IPS DF 6.9 (cell line): ENCODE measurements around the gene LIMCH1.

Source experiments
- DNase-seq: peaks from one replicate; pipeline ENCODE4 v3.0.0-alpha.2; 2013; ENCODE audit warnings: low read depth, low spot score
- H3K27ac ChIP-seq: one replicate; pipeline ENCODE4 v1.5.1; 2013; ENCODE audit warnings: low read length, control low read depth
- H3K27me3 ChIP-seq: 2 replicates; pipeline ENCODE4 v1.6.1; 2013; ENCODE audit warnings: mild to moderate bottlenecking, low read length; ENCODE audit not compliant: control insufficient read depth, insufficient read depth
- H3K36me3 ChIP-seq: 2 replicates; pipeline ENCODE4 v1.6.1; 2013; ENCODE audit warnings: low read length; ENCODE audit not compliant: control insufficient read depth, insufficient read depth
- H3K4me1 ChIP-seq: 2 replicates; pipeline ENCODE4 v1.6.1; 2013; ENCODE audit warnings: low read length; ENCODE audit not compliant: control insufficient read depth, insufficient read depth
- H3K4me3 ChIP-seq: 2 replicates; pipeline ENCODE4 v1.5.1; 2013; ENCODE audit warnings: mild to moderate bottlenecking, low read length
- H3K9me3 ChIP-seq: 2 replicates; pipeline ENCODE4 v1.6.1; 2013; ENCODE audit warnings: low read length, inconsistent platforms; ENCODE audit not compliant: control insufficient read depth, insufficient read depth
- WGBS: extraction: QIAGEN DNeasy Blood & Tissue Kit; methylation state at CpG from one replicate; pipeline ENCODE4 v1.1.7; 2013; ENCODE audit warnings: mixed read lengths, missing lambda C conversion rate; ENCODE audit not compliant: insufficient read length, insufficient coverage; 5-methylcytosine and 5-hydroxymethylcytosine counted together

The LIMCH1 gene

GRCh38 chr4:41561244-41561643 lies 23.3 kb downstream of the LIMCH1 start:
- no CpG with 5 or more reads among the region's 3 CpGs for WGBS
- H3K27ac ChIP-seq: no peak overlapping the region
- H3K9me3 ChIP-seq: no peaks in the 10 kb centered on the region
- H3K4me3 ChIP-seq: no peak overlapping the region
- no peak for DNase-seq
- H3K4me1 ChIP-seq: no peaks in the 10 kb centered on the region
- no peaks in the 10 kb centered on the region for H3K36me3 ChIP-seq
- no peaks in the 10 kb centered on the region for H3K27me3 ChIP-seq

DNA sequence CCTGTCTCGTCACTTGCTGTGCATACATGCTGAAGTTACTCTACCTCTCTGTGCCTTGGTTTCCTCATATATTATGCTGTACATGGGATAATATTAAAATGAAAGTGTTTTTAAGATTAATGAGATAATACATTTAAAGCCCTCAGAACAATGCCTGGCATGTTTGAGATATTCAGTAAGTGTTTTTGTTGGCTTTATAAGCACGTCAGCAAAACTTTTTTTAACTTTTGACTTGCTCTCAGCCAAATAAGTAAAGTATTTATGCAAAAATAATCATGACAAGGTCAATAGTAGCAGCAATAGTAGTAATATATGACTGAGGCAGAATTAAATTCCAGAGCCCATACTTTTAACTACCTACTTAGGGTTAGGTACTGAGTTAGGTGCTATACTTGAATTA lies 29.2 kb downstream of the LIMCH1 start:
- no peak overlapping the region for H3K4me3 ChIP-seq
- H3K27me3 ChIP-seq: no peaks in the 10 kb centered on the region
- WGBS: no CpG with 5 or more reads among the region's 2 CpGs
- DNase-seq: no peak
- H3K27ac ChIP-seq: no peak overlapping the region
- H3K36me3 ChIP-seq: no peaks in the 10 kb centered on the region
- 0 out of 2 replicates have a peak, but pooled peaks cover 1% of the 10 kb centered on the region for H3K4me1 ChIP-seq
- H3K9me3 ChIP-seq: no peaks in the 10 kb centered on the region

DNA sequence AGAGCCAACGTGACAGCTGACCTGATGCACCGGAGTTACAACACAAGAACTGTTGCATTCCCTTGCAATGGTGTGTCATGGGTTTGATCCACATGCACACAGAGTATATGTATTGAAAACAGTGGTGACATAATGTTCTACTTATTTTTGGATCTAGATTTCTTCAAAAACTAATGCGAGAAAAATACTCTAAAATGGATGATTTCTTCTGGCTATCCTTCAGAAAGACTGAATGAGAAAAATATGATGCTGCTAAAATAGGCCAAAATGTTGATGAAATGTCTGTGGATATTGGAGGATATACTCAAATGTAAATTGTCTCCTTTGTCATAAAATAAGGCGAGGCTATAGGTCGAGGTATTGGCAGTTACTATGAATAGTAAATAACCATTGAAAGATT lies 30.4 kb downstream of the LIMCH1 start:
- no peak overlapping the region for H3K4me3 ChIP-seq
- H3K27me3 ChIP-seq: no peaks in the 10 kb centered on the region
- DNase-seq: no peak
- no peaks in the 10 kb centered on the region for H3K36me3 ChIP-seq
- H3K4me1 ChIP-seq: 0 out of 2 replicates have a peak, but pooled peaks cover 1% of the 10 kb centered on the region
- no CpG with 5 or more reads among the region's 5 CpGs for WGBS
- H3K9me3 ChIP-seq: no peaks in the 10 kb centered on the region
- H3K27ac ChIP-seq: no peak overlapping the region

- WGBS: no CpG with 5 or more reads among the region's 4 CpGs
- H3K27ac ChIP-seq: no peak overlapping the region
- no peak overlapping the region for H3K4me3 ChIP-seq
- H3K4me1 ChIP-seq: 0 out of 2 replicates have a peak, but pooled peaks cover 1% of the 10 kb centered on the region
- no peaks in the 10 kb centered on the region for H3K9me3 ChIP-seq
- DNase-seq: no peak
- H3K27me3 ChIP-seq: no peaks in the 10 kb centered on the region
- H3K36me3 ChIP-seq: no peaks in the 10 kb centered on the region
Measured at GRCh38 chr4:41569961-41570360, 32.0 kb downstream of the LIMCH1 start.

- 0 out of 2 replicates have a peak, but pooled peaks cover 1% of the 10 kb centered on the region for H3K4me1 ChIP-seq
- WGBS: no CpG with 5 or more reads among the region's 1 CpG
- H3K4me3 ChIP-seq: no peak overlapping the region
- no peaks in the 10 kb centered on the region for H3K36me3 ChIP-seq
- H3K9me3 ChIP-seq: no peaks in the 10 kb centered on the region
- H3K27ac ChIP-seq: no peak overlapping the region
- H3K27me3 ChIP-seq: no peaks in the 10 kb centered on the region
- DNase-seq: no peak
Measured at GRCh38 chr4:41571422-41571821, 33.5 kb downstream of the LIMCH1 start.

DNA sequence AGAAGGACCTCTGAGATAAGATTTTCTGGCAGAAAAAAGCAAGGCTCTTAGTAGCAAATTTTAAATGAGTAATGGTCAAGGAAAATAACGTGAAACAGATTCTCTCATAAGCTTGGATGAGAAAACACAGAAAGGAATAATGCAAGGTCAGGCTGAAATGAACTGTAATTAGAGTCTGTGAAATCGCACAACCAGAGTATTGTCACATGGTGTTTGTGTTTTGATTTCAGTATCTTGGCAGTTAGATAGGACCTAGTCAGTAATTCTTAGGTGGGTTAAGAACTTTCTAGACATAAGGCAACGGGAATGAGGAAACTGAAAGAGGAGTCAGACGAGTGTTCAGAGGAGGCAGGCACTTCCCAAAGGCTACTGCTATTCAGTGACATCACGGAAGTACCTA lies 34.6 kb downstream of the LIMCH1 start:
- WGBS: no CpG with 5 or more reads among the region's 5 CpGs
- no peak overlapping the region for H3K27ac ChIP-seq
- H3K4me1 ChIP-seq: 0 out of 2 replicates have a peak, but pooled peaks cover 1% of the 10 kb centered on the region
- DNase-seq: no peak
- no peaks in the 10 kb centered on the region for H3K27me3 ChIP-seq
- no peaks in the 10 kb centered on the region for H3K9me3 ChIP-seq
- H3K36me3 ChIP-seq: no peaks in the 10 kb centered on the region
- no peak overlapping the region for H3K4me3 ChIP-seq

- WGBS: no CpG with 5 or more reads among the region's 2 CpGs
- no peak overlapping the region for H3K27ac ChIP-seq
- no peak overlapping the region for H3K4me3 ChIP-seq
- no peaks in the 10 kb centered on the region for H3K27me3 ChIP-seq
- H3K36me3 ChIP-seq: no peaks in the 10 kb centered on the region
- DNase-seq: no peak
- no peaks in the 10 kb centered on the region for H3K9me3 ChIP-seq
- 0 out of 2 replicates have a peak, but pooled peaks cover 1% of the 10 kb centered on the region for H3K4me1 ChIP-seq
Measured at GRCh38 chr4:41572956-41573355, 35.0 kb downstream of the LIMCH1 start.

GRCh38 chr4:41573502-41574001 lies 35.6 kb downstream of the LIMCH1 start:
- WGBS: no CpG with 5 or more reads among the region's 4 CpGs
- H3K27ac ChIP-seq: no peak overlapping the region
- no peaks in the 10 kb centered on the region for H3K9me3 ChIP-seq
- 0 out of 2 replicates have a peak, but pooled peaks cover 1% of the 10 kb centered on the region for H3K4me1 ChIP-seq
- DNase-seq: no peak
- no peaks in the 10 kb centered on the region for H3K27me3 ChIP-seq
- H3K4me3 ChIP-seq: no peak overlapping the region
- H3K36me3 ChIP-seq: no peaks in the 10 kb centered on the region

DNA sequence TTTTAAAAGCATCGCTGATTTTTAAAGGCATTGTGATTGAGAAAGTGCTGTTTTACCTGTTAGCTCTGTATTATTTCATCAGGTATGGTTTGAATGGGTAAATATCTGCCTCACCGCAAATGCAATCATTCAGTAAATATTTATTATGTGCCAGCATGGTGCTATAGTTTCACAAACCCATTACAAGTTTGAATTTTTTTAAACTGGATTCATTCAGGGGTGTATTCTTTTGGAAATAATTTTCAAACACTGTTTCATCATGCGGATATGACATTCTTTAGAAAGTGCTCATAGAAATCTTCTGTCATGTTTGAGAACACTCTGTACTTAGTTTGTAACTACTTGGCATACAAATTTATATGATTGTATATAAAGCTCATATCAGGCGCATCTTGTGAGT lies 37.2 kb downstream of the LIMCH1 start:
- WGBS: no CpG with 5 or more reads among the region's 4 CpGs
- Histone ChIP-seq H3K4me3 (no peak overlapping the region), H3K36me3 (no peaks in the 10 kb centered on the region), H3K9me3 (no peaks in the 10 kb centered on the region), H3K4me1 (no peaks in the 10 kb centered on the region), H3K27me3 (no peaks in the 10 kb centered on the region), H3K27ac (no peak overlapping the region)
- no peak for DNase-seq

- H3K36me3 ChIP-seq: no peaks in the 10 kb centered on the region
- H3K4me3 ChIP-seq: no peak overlapping the region
- H3K4me1 ChIP-seq: no peaks in the 10 kb centered on the region
- no CpG with 5 or more reads among the region's 1 CpG for WGBS
- no peak overlapping the region for H3K27ac ChIP-seq
- H3K27me3 ChIP-seq: no peaks in the 10 kb centered on the region
- no peak for DNase-seq
- H3K9me3 ChIP-seq: no peaks in the 10 kb centered on the region
Measured at GRCh38 chr4:41575665-41576064, 37.7 kb downstream of the LIMCH1 start.

- H3K9me3 ChIP-seq: no peaks in the 10 kb centered on the region
- no peaks in the 10 kb centered on the region for H3K4me1 ChIP-seq
- H3K4me3 ChIP-seq: no peak overlapping the region
- no peak overlapping the region for H3K27ac ChIP-seq
- no peaks in the 10 kb centered on the region for H3K36me3 ChIP-seq
- no CpG with 5 or more reads among the region's 3 CpGs for WGBS
- DNase-seq: no peak
- H3K27me3 ChIP-seq: no peaks in the 10 kb centered on the region
Measured at GRCh38 chr4:41579043-41579442, 41.1 kb downstream of the LIMCH1 start.
